AG04449 (cell line): ENCODE data around the gene RRP8.

ENCODE experiments used
- CTCF ChIA-PET: fragments of 350-600 bp; formaldehyde crosslinking; extraction: SDS; loops from one replicate; lab custom pipeline; 2021; ENCODE audit warnings: antibody characterized with exemption; lab: Yijun Ruan, JAX
- POLR2A ChIA-PET: fragments of 400-600, 350-600 bp; formaldehyde crosslinking; extraction: SDS; loops from one replicate; lab custom pipeline; 2020; ENCODE audit warnings: antibody characterized with exemption, inconsistent platforms; lab: Yijun Ruan, JAX
- DNase-seq: peaks from one replicate; pipeline ENCODE4 v3.0.0-alpha.2; 2010; ENCODE audit warnings: low read depth, low spot score
- H3K4me3 ChIP-seq: 2 replicates; pipeline ENCODE4 v1.5.1; 2011; ENCODE audit warnings: low read depth, mild to moderate bottlenecking, control low read depth, low read length
- TF ChIP-seq, protein P1 (sequence below): IDR thresholded peaks from one replicate; pipeline ENCODE4 v1.5.1; 2011; ENCODE audit warnings: mild to moderate bottlenecking, moderate library complexity, low read length, control low read depth, inconsistent platforms; ENCODE audit not compliant: insufficient read depth; ENCODE audit errors: missing control alignments

The RRP8 gene

DNA sequence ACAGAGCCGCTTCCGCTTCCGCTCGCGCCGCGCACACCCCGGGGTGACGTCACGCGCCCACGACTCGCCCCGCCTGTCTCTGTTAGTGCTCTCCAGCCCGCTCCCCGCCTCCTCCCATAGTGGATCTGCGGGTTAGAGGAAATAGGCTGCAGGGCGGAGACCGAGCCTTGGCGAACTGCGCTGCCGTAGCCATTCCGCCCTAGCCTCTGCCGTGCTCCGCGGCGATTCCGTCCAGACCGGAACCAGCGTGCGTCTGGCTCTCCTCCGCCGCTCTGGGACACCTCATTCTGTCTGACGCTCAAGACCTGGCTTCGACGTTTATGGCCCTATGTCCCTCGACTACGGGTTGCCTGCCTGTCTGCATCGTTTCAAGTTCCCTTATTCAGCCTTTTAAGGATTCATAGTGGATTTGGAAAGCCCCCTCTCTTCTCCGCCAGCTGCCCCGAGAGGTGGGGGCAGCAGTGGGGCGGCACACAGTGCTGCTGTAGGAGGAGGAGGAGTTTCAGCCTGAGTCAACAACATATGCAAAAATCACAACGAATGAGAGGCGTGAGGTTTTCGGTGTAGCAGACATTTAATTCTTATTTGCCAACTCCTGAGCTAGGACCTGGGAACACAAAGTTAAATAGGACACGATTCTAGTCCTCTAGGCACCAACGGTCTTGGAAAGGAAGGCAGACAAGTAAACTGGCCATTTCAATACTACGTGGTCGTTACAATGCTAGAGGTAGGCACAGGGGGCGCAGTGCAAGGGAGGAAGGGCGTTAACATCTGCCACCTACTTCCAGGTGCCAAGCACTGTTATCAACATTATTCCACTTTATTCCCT lies 9.0 kb upstream of the RRP8 start, which contains the start of gene TAF10:
Gene TAF10 (minus strand): TSS at position 4 of the 829 bp plus-strand sequence. CDS start 27 bp downstream, outside the sequence.
- H3K4me3 ChIP-seq, result peak within 1 kb of the TSS; percentile 72
- DNase-seq, result peak; percentile 75
- ChIA-PET POLR2A (interaction anchor here (0.7 to 1.4 kb wide), 12 partner anchors 10 to 233 kb away, joined by 3 to 5 read pairs (median 4); partner anchors contain the start of genes ARFIP2, RRP8 and TIMM10B), CTCF (interaction anchor here (0.6 to 3.1 kb wide), 8 partner anchors 8 to 107 kb away, joined by 3 to 23 read pairs (median 3); partner anchors contain the start of gene MRPL17)
- TF ChIP-seq, protein P1, sequence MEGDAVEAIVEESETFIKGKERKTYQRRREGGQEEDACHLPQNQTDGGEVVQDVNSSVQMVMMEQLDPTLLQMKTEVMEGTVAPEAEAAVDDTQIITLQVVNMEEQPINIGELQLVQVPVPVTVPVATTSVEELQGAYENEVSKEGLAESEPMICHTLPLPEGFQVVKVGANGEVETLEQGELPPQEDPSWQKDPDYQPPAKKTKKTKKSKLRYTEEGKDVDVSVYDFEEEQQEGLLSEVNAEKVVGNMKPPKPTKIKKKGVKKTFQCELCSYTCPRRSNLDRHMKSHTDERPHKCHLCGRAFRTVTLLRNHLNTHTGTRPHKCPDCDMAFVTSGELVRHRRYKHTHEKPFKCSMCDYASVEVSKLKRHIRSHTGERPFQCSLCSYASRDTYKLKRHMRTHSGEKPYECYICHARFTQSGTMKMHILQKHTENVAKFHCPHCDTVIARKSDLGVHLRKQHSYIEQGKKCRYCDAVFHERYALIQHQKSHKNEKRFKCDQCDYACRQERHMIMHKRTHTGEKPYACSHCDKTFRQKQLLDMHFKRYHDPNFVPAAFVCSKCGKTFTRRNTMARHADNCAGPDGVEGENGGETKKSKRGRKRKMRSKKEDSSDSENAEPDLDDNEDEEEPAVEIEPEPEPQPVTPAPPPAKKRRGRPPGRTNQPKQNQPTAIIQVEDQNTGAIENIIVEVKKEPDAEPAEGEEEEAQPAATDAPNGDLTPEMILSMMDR, result peak; percentile 47

DNA sequence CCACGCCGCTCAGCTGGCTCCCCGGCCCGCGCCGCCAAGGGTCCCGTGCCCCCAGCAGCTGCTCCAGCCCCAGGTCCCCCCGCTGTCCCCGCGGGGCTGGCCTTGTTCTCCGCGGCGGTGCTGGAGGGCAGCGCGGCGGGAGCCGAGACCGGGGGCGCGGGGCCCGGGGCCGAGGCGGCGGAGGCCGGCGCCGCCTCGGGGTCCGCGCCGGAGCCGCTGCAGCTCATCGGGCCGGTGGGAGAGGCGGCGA lies 8.5 kb upstream of the RRP8 start:
- TF ChIP-seq, protein P1, result no peak
- ChIA-PET POLR2A (interaction anchor here (0.7 to 1.4 kb wide), 12 partner anchors 9 to 233 kb away, joined by 3 to 5 read pairs (median 4); partner anchors contain the start of genes ARFIP2, RRP8 and TIMM10B), CTCF (interaction anchor here (0.6 to 3.1 kb wide), 5 partner anchors 9 to 106 kb away, joined by 3 to 23 read pairs (median 3); partner anchors contain the start of gene MRPL17)
- H3K4me3 ChIP-seq, result peak overlapping the region; percentile 72
- DNase-seq, result no peak

- DNase-seq, result no peak
- TF ChIP-seq, protein P1, result no peak
- peak overlapping the region; percentile 72 for H3K4me3 ChIP-seq
- POLR2A ChIA-PET, result interaction anchor here (0.7 to 1.4 kb wide), 13 partner anchors 9 to 232 kb away, joined by 3 to 5 read pairs (median 4); partner anchors contain the start of genes ARFIP2, RRP8, TIMM10B and TRIM3
- CTCF ChIA-PET, result interaction anchor here (0.6 to 3.1 kb wide), 5 partner anchors 10 to 106 kb away, joined by 3 to 23 read pairs (median 3); partner anchors contain the start of gene MRPL17
Observed at GRCh38 chr11:6611092-6611962, 7.9 kb upstream of the RRP8 start.

DNA sequence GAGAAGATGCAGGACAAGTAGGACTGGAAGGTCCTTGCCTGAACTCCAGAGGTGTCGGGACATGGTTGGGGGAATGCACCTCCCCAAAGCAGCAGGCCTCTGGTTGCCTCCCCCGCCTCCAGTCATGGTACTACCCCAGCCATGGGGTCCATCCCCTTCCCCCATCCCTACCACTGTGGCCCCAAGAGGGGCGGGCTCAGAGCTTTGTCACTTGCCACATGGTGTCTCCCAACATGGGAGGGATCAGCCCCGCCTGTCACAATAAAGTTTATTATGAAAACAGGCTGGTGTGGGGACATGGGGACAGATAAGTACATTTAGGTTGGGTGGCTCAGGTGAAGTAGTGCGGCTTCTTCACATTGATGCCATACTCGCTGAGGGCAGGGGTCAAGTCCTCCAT lies 7.2 kb upstream of the RRP8 start:
- TF ChIP-seq, protein P1, result no peak
- no peak for DNase-seq
- CTCF ChIA-PET, result interaction anchor here (1.0 to 3.1 kb wide), 4 partner anchors 8 to 79 kb away, joined by 3 to 23 read pairs (median 9); partner anchors contain the start of genes MRPL17 and TPP1
- peak overlapping the region; percentile 72 for H3K4me3 ChIP-seq
- POLR2A ChIA-PET, result interaction anchor here (1.1 kb wide), 1 partner anchor 137 kb away, joined by 4 read pairs; the partner anchor contains the start of gene TRIM3

DNA sequence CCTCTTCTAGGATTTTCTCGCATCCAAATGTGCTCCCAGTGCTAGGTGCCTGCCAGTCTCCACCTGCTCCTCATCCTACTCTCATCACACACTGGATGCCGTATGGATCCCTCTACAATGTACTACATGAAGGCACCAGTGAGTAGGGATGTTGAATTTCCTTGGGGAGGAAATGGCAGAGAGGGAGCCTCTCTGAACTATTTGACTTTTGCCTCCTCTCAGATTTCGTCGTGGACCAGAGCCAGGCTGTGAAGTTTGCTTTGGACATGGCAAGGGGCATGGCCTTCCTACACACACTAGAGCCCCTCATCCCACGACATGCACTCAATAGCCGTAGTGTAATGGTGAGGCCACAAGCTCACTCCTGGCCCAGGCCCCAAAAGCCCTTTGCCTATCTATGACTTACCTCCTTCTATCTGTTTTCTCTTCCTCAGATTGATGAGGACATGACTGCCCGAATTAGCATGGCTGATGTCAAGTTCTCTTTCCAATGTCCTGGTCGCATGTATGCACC lies 6.1 kb upstream of the RRP8 start:
- POLR2A ChIA-PET, result no interaction called here
- H3K4me3 ChIP-seq, result no peak overlapping the region
- TF ChIP-seq, protein P1, result no peak
- CTCF ChIA-PET, result interaction anchor here (1.8 kb wide), 1 partner anchor 9 kb away, joined by 7 read pairs; the partner anchor contains the start of gene TPP1
- no peak for DNase-seq
